Measurements from ENCODE around the gene FN1.
"Not testable (repeated sequence)": the region's sequence is repeated elsewhere in the genome, so short reads cannot be mapped to it uniquely, and the experiment has no call there.

FN1 gene

DNA sequence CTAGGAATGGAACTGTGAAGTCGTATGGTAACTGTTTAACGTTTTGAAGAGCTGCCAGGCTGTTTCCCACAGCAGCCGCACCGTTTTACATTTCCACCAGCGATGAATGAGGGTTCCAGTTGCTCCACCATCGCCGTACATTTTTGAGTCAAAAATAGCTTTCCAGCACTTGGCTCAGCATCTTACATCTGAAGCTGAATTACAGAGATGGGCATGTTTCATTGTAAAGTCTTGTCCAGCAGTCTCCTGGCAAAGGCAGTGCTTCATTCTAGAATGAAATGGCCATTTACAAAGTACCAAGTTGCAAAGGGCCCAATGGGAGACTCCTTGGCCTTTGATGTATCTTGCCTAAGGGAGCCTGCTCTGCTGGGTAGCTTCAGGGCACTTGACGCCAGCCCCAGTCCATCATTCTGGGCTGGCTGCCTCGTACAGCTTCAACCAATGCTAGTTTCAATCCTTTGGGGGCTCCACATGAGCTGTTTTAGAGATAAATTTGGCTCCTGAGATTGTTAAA lies 78.9 kb downstream of the FN1 start:
- in situ Hi-C loops (cut with MboI; ENCODE audit: low sequenced_read_pairs), result no loop called here

DNA sequence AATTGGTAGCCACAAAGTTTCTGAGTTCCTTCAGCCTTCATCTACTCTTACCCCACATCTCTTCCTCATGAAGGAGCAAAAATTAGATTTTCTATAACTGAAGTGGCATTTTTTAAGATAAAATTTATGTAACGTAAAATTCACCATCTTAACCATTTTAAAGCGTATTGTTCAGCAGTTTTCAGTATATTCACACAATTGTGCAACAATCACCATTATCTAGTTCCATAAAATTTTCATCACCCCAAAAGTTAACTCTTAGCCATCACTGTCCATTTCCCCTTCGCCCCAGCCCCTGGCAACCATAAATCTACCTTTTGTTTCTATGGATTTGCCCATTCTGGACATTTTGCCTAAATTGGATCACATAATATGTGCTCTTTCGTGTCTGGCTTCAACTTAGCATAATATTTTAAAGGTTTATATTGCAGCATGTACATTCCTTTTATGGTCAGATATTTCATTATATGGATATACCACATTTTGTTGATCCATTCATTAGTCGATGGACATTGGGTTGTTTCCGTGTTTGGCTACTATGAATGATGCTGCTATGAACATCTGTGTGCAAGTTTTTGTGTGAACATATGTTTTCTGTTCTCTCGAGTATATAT lies 79.4 kb downstream of the FN1 start:
- in situ Hi-C loops (cut with MboI; ENCODE audit: low sequenced_read_pairs), result no loop called here

DNA sequence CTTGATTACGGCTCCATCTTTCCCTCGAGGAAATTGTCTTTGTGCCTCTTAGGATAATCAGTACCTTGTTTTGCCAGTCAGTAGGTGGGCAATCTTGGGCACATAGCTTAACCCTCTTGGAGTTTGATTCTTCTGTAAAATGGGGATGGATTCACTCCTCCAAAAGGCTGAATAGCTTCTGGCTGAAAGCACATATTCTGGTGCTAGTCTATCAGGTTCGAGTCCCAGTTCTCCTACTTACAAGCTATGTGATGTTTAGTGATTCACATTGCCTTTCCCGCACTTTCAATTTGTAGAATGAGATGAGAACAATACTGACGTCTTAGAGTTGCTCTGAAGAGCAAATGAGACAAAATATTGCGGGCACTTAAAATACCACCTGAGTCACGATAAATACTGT lies 80.1 kb downstream of the FN1 start:
- in situ Hi-C loops (cut with MboI; ENCODE audit: low sequenced_read_pairs), result no loop called here

DNA sequence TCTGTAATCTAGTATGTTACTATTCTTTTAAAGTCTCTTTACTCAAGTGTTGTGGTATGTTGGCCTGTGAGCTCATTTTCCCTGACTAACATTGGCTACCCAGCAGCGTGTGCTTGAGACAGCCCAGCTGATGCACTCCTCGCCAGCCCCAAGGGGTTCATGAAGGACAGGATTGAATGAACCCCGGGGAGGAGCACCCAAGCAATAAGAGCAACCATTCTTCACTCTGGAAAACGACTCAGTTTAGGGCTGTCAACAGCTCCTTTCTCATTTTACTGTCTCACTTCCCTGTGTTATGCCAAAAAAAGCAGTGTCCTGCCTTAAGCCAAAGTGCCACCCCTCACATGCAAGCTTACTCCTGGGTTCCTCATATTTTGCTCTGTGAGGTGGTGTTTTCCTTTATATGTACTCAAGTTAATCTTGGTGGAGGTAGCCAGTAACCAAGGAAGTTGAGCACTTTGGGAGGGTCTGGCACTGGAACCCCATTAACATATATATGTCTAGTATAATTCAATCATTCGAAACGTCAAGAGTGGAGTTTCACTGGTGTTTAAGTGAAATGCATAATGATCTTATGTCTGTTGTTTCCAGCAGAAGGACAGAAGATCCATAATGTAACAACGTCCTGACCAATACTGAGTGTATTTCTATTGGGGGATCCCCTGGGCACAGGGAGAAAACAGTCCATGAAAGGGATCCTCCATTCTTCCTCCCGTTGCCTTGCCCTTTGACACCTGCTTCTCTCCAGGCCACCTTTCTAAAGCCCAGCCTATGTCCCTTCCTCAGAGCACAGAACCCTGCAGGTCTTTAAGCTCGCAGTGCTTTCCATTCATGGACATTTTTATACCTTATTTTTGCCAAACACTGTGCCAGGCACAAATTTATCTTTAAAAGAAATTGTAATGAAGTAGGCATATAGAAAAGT lies 80.8 kb downstream of the FN1 start:
- in situ Hi-C loops (cut with MboI; ENCODE audit: low sequenced_read_pairs), result no loop called here

DNA sequence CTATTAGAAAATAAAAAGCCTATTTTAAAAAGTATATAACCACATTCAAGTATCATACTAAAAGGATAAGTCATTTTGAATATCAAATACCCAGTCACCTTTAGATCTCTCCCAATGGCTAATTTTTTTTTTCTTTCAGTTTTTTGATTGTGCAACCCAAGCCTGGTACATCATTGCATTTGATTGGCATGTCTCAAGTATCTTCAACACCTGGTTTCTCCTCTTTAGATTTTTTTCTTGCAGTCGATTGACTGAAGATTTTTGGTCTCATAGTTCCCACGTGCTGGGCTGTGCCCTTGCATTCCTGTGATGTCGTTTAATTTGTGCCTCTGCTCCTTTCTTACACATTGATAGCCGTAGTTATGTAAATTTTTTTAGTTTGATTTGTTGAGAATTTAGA lies 83.3 kb downstream of the FN1 start:
- in situ Hi-C loops (cut with MboI; ENCODE audit: low sequenced_read_pairs), result no loop called here

DNA sequence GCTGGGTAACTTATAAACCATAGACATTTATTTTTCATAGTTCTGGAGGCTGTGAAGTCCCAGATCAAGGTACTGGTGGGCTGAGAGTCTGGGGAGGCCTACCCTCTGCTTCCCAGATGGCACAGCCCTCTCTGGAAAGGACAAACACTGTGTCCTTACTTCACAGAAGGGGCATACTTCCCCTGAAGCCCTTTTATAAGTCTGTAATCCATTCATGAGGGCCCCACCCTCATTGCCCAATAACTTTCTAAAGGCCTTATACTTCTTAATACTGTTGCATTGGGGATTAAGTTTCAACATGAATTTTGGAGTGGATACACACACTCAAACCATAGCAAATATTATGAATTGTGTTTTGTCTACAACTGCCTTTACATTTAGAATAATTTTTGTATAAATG lies 88.0 kb downstream of the FN1 start:
- in situ Hi-C loops (cut with MboI; ENCODE audit: low sequenced_read_pairs), result no loop called here

DNA sequence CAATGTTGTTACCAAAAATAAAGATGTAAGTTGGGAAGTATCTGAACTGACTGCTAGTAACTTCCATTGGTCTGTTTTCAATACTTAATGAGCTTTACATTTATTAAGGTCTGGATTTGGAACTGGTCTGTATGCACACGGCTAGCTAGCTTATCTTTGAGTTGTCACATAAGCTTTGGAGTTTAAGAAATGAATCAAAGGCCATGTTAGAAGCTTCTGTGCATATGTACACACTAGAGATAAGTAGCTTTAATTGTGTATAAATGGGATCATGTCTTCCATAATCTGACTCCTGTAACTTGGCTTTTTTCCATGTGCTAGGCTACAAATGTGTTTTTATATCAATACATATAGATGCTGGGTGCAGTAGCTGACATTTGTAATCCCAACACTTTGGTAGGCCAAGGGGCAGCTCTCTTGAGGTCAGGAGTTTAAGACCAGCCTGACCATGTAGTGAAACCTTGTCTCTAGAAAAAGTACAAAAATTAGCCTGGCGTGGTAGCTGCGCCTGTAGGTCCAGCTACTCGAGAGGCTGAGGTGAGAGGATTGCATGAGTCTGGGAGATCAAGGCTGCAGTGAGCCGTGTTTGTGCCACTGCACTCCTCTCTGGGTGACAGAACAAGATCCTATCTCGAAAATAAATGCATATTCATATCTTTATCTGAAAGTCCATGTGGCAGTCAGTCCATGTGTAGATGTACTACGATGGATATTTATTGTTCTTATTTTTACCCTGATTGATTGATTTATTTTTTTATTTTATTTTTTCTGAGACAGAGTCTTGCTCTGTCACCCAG lies 96.8 kb downstream of the FN1 start:
- in situ Hi-C loops (cut with MboI; ENCODE audit: low sequenced_read_pairs), result no loop called here

DNA sequence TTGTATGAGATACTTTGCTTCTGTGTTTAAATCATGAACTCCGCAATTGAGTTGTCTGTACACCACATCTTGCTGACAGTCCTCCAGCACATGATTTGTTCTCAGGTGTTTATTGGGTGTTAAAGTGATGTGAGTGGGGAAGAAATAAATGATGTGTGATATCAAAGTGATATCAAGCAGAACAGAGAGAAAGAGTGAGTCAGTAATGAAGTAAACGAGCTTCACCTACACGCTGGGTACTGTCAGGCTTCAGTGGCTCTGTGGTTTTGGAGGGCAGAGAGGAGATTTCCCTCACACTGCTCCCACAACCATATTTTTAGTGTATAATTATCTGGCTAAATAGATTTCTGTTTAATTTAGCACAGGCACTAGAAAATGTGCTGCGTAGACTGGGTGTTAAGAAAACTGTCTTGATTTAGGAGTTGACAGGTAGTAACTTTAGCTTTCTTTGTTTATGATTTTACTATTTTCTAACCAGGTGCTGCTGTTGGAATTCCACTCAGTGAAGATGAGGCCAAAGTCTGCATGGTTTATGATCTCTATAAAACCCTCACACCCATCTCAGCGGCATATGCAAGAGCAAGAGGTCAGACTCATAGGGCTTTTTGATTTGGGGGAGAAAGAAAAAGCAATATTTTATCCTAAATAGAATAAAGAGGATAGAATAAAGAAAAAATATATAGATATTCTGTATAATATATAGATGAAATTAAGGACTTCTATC lies 102.8 kb downstream of the FN1 start:
- in situ Hi-C loops (cut with MboI; ENCODE audit: low sequenced_read_pairs), result no loop called here

DNA sequence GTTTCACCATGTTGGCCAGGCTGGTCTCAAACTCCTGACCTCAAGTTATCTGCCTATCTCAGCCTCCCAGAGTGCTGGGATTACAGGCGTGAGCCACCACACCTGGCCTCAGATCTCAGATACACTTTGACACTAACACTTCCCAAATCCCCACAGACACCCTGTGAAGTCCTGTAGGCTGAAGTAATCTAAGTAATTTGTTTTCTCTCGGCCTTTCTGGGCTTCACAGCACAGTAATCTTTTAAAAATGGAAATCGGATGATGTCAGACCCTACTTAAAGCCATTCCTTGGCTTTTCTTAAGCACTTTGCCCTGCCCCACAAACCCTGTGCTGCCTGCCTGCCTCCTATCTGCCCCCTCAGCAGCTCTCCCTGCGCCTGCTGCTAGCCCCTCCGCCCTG lies 107.8 kb downstream of the FN1 start:
- in situ Hi-C loops (cut with MboI; ENCODE audit: low sequenced_read_pairs), result no loop called here

DNA sequence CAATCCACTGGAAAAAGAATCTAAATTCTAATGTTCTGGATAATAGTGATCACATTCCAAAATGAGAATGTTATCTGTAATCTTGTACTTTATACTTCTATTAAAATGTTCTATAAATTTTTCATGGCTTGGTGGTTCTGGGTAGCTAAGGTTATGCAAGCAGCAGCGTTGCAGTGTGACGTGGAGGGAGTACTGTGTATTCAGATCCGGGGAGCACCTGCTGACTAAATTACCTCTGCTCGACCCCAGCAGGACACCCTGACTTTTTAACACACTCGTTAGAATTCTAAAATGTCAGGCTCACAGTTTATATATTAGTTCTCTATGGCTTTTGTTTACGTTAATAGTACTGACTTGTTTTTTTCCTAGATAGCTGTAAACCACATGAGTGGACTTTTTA lies 111.1 kb downstream of the FN1 start:
- in situ Hi-C loops (cut with MboI; ENCODE audit: low sequenced_read_pairs), result no loop called here

DNA sequence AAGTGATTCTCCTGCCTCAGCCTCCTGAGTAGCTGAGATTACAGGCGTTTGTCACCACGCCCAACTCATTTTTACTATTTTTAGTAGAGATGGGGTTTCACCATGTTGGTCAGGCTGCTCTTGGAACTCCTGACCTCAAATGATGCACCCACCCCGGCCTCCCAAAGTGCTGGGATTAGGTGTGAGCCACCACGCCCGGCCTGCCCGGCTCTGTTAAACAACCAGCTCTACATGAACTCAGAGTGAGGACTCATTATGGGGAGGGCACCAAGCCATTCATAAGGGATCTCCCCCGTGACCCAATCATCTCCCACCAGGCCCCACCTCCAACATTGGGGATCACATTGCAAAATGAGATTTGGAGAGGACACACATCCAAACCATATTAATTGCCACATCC lies 115.2 kb downstream of the FN1 start:
- in situ Hi-C loops (cut with MboI; ENCODE audit: low sequenced_read_pairs), result no loop called here

DNA sequence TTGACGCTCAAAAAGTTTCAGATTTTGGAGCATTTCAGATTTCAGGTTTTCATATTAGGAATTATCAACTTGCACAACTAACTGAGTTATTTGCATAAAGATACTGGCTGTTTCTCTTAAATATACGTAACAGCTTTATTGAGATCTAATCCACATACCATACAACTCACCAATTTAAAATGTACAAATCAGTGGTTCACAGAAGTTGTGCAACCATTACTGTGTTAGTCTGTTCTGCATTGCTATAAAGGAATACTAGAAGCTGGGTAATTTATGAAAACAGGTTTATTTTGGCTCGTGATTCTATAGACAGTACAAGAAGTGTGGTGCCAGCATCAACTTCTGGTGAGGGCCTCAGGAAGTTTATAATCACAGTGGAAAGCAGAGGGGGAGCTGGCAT lies 115.8 kb downstream of the FN1 start:
- in situ Hi-C loops (cut with MboI; ENCODE audit: low sequenced_read_pairs), result no loop called here

DNA sequence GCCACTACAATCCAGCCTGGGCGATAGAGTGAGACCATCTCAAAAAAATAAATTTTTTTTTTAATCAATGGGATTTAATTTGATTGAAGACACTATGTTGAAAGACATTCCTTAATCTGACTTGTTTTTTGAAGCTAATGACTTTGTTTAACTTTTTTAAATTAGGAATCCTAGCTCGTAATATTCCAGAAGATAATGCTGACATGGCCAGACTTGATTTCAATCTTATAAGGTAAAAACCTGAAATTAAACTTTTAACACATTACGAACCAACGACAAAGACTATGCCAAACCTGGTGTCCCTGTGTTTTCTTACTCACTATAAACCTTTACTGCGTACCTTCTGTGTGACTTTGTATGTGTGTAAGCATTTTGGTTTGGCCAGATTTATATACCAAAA lies 116.4 kb downstream of the FN1 start:
- in situ Hi-C loops (cut with MboI; ENCODE audit: low sequenced_read_pairs), result no loop called here

DNA sequence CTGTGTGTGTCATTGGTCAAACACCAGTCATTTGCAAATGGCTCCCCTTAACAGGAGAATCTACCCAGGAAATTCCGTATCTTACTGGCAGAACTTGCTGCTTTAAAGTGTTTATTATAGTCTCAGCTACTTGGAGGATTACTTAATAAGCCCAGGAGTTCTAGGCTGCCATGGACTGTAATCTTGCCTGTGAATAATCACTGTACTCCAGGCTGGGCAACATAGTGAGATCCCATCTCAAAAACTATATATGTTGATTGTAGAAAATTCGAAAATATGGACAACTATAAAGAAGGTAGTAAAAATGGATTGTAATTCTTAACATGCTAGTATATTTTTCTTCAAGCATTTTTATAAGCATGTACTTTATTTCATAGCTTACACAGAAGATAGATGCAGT lies 119.5 kb downstream of the FN1 start:
- in situ Hi-C loops (cut with MboI; ENCODE audit: low sequenced_read_pairs), result no loop called here

DNA sequence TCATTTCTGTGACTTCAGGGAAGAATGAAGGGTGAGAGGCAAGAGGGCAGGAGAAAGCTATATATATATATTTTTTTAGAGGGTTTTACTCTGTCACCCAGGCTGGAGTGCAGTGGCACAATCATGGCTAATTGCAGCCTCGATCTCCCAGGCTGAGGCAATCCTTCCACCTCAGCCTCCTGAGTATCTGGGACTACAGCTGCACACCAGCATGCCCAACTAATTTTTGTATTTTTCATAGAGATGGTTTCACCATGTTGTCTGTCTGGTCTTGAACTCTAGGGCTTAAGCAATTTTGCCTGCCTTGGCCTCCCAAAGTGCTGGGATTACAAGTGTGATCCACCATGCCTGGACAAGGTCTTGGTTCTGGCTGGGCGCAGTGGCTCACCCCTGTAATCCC lies 120.6 kb downstream of the FN1 start:
- in situ Hi-C loops (cut with MboI; ENCODE audit: low sequenced_read_pairs), result no loop called here

DNA sequence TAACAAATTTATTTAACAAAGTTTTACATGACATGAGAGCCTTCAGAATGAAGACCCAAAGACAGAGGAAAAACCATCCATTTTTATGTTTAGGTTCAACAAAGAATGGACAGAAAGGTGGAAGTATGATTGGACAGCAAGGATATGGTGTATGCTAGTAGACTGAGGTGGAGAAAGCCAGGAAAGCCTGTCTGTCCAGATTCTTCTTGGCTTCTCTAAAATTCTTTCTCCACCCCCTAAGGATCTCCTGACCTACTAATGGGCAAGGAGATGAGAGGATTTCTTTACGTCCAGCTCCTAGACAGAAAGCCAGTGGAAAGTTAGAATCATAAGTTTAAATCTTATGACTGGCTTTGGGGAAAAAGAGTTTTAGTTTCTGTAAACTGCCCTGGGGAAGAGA lies 121.0 kb downstream of the FN1 start:
- in situ Hi-C loops (cut with MboI; ENCODE audit: low sequenced_read_pairs), result no loop called here

DNA sequence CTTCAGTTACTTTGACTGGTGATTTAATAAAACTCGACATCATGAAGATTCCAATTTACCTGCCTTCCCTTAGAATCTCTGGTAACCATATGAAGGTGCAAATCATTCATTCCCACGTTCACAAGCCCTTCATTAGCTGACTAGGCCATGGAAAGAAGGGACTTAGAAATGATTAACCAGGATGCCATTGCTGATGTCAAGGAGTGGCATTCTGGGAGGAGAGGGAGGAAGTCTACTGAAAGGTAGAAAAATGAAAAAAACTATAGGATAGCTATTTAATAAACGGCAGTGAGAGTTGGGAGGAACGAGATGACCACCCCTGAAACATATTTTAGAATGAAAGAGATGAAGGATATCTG lies 122.6 kb downstream of the FN1 start:
- in situ Hi-C loops (cut with MboI; ENCODE audit: low sequenced_read_pairs), result no loop called here

DNA sequence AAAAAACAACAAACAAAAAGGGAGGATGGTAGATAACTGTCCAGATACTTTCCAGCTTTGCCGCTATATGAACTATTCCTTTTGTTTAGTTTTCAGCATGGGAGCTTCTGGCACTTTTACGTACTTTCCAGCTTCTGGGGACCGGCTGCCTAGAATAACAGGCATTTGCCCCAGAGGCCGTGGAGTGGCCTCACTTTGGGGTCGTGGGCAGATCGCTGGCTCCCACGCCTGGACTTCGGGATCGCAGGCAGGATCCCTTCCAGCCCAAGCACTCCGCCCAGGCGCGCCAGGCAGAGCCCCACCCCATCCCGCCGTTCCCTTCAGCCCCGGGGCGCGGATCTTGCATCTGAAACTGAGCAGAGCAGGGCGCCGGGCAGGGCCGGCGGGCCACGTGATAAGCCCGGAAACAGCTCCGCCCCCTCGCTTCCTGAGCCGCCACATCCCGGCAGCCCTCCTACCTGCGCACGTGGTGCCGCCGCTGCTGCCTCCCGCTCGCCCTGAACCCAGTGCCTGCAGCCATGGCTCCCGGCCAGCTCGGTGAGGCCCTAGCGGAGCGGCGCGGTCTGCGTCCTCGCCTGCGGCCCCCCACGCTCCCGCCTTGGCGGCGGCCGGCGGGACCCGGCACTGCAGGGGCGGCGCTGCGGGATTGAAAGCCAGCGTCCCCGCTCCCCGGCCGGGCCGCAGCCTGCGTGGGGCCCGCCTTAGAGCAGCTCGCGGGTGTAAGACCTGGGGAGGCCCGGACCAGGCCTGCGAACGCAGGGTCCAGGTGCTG lies 124.1 kb downstream of the FN1 start, which contains the start of gene ATIC:
Gene ATIC, plus strand, starts transcription at position 435 of the 772 bp plus-strand sequence. Its CDS starts 84 bp downstream, at position 519.
- in situ Hi-C loops (cut with MboI; ENCODE audit: low sequenced_read_pairs), result no loop called here

DNA sequence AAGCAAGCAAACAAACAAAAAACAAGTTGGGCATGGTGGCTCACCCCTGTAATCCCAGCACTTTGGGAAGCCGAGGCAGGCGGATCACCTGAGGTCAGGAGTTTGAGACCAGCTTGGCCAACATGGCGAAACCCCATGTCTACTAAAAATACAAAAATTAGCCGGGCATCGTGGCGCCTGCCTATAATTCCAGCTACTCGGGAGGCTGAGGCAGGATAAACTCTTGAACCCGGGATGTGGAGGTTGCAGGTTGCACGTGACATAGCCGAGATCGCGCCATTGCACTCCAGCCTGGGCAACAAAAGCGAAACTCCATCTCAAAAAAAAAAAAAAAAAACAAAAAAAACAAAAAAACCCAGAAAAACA lies 124.6 kb downstream of the FN1 start:
- in situ Hi-C loops (cut with MboI; ENCODE audit: low sequenced_read_pairs), result not testable (repeated sequence)
